Measurements from ENCODE around the gene HSD17B1. TPM values are rescaled to one million over a fixed set of nuclear protein-coding genes. Genes with fewer than 3 reads are reported as not detected.

The HSD17B1 gene
- total and polyA plus RNA-seq, 2 of the 13 experiments (the other 11 are each of a cell fraction or from before 2014, with no cell fraction given), result 0.54 to 0.93 TPM

DNA sequence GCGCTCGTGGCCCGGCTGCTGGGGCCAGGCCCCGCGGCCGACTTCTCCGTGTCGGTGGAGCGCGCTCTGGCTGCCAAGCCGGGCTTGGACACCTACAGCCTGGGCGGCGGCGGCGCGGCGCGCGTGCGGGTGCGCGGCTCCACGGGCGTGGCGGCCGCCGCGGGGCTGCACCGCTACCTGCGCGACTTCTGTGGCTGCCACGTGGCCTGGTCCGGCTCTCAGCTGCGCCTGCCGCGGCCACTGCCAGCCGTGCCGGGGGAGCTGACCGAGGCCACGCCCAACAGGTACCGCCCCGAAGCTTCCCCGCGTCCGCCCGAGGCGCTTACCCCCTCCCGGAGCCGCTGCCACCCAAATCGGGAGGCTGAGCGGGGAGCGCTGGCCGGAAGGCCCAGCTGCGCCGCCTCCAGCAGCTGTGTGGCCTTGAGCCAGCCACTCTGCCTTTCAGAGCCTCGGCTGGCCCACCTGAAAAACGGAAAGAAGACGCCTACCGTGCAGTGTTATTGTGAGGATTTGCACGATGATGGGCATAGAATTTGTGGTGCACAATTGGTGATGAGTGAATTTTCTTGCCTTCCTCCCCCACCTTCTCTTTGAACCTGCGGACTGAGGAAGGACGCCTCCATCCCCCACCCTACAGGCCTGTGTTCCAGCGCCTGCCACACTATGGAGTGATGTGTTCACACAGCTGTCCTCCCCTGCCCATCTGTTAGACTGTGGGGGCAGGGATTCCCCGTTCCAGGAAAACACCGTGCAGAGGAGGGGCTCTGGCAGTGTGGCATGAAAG is 16.2 kb upstream of the HSD17B1 start (continued):
- TF ChIP-seq, protein P1, sequence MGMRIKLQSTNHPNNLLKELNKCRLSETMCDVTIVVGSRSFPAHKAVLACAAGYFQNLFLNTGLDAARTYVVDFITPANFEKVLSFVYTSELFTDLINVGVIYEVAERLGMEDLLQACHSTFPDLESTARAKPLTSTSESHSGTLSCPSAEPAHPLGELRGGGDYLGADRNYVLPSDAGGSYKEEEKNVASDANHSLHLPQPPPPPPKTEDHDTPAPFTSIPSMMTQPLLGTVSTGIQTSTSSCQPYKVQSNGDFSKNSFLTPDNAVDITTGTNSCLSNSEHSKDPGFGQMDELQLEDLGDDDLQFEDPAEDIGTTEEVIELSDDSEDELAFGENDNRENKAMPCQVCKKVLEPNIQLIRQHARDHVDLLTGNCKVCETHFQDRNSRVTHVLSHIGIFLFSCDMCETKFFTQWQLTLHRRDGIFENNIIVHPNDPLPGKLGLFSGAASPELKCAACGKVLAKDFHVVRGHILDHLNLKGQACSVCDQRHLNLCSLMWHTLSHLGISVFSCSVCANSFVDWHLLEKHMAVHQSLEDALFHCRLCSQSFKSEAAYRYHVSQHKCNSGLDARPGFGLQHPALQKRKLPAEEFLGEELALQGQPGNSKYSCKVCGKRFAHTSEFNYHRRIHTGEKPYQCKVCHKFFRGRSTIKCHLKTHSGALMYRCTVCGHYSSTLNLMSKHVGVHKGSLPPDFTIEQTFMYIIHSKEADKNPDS (CRISPR knock-in tag; IDR thresholded peaks at IDR 0.05), result peak; percentile 10; the same call in 1 of the 2 replicates
- TF ChIP-seq POLR2AphosphoS5 (IDR thresholded peaks at IDR 0.05; ENCODE audit: low read depth, low read length) (peak; percentile 50; the same call in 1 of the 2 replicates), HMG20A (CRISPR knock-in tag; IDR thresholded peaks at IDR 0.05; ENCODE audit: borderline replicate concordance) (peak; percentile 51; the same call in 1 of the 2 replicates), BCL6 (CRISPR knock-in tag; IDR thresholded peaks at IDR 0.05) (peak; percentile 60; the same call in 1 of the 2 replicates), REL (CRISPR knock-in tag; conservative IDR thresholded peaks at IDR 0.05) (peak; percentile 69), GABPB1 (CRISPR knock-in tag; IDR thresholded peaks at IDR 0.05) (peak; percentile 90), ZNF572 (CRISPR knock-in tag; IDR thresholded peaks at IDR 0.05) (peak; percentile 62; the same call in 1 of the 2 replicates), MEIS2 (CRISPR knock-in tag; IDR thresholded peaks at IDR 0.05) (peak; percentile 55; the same call in 1 of the 2 replicates), ARID2 (CRISPR knock-in tag; IDR thresholded peaks at IDR 0.05; ENCODE audit: borderline replicate concordance) (peak; percentile 95), HOXD1 (CRISPR knock-in tag; IDR thresholded peaks at IDR 0.05) (peak; percentile 37; the same call in 1 of the 2 replicates)
- TF ChIP-seq, protein P2, sequence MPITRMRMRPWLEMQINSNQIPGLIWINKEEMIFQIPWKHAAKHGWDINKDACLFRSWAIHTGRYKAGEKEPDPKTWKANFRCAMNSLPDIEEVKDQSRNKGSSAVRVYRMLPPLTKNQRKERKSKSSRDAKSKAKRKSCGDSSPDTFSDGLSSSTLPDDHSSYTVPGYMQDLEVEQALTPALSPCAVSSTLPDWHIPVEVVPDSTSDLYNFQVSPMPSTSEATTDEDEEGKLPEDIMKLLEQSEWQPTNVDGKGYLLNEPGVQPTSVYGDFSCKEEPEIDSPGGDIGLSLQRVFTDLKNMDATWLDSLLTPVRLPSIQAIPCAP (CRISPR knock-in tag; IDR thresholded peaks at IDR 0.05; ENCODE audit: low read depth), result no peak; the same call in 1 of the 2 replicates
- TF ChIP-seq, protein P3, sequence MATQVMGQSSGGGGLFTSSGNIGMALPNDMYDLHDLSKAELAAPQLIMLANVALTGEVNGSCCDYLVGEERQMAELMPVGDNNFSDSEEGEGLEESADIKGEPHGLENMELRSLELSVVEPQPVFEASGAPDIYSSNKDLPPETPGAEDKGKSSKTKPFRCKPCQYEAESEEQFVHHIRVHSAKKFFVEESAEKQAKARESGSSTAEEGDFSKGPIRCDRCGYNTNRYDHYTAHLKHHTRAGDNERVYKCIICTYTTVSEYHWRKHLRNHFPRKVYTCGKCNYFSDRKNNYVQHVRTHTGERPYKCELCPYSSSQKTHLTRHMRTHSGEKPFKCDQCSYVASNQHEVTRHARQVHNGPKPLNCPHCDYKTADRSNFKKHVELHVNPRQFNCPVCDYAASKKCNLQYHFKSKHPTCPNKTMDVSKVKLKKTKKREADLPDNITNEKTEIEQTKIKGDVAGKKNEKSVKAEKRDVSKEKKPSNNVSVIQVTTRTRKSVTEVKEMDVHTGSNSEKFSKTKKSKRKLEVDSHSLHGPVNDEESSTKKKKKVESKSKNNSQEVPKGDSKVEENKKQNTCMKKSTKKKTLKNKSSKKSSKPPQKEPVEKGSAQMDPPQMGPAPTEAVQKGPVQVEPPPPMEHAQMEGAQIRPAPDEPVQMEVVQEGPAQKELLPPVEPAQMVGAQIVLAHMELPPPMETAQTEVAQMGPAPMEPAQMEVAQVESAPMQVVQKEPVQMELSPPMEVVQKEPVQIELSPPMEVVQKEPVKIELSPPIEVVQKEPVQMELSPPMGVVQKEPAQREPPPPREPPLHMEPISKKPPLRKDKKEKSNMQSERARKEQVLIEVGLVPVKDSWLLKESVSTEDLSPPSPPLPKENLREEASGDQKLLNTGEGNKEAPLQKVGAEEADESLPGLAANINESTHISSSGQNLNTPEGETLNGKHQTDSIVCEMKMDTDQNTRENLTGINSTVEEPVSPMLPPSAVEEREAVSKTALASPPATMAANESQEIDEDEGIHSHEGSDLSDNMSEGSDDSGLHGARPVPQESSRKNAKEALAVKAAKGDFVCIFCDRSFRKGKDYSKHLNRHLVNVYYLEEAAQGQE (IDR thresholded peaks at IDR 0.05; ENCODE audit: borderline replicate concordance in 1 of 2, low read depth in 1 of 2, low read length in 2 of 2), result peak in 1 of 2 experiments; percentile 48; a peak in 1 of 4 replicates
- TF ChIP-seq, protein P4, sequence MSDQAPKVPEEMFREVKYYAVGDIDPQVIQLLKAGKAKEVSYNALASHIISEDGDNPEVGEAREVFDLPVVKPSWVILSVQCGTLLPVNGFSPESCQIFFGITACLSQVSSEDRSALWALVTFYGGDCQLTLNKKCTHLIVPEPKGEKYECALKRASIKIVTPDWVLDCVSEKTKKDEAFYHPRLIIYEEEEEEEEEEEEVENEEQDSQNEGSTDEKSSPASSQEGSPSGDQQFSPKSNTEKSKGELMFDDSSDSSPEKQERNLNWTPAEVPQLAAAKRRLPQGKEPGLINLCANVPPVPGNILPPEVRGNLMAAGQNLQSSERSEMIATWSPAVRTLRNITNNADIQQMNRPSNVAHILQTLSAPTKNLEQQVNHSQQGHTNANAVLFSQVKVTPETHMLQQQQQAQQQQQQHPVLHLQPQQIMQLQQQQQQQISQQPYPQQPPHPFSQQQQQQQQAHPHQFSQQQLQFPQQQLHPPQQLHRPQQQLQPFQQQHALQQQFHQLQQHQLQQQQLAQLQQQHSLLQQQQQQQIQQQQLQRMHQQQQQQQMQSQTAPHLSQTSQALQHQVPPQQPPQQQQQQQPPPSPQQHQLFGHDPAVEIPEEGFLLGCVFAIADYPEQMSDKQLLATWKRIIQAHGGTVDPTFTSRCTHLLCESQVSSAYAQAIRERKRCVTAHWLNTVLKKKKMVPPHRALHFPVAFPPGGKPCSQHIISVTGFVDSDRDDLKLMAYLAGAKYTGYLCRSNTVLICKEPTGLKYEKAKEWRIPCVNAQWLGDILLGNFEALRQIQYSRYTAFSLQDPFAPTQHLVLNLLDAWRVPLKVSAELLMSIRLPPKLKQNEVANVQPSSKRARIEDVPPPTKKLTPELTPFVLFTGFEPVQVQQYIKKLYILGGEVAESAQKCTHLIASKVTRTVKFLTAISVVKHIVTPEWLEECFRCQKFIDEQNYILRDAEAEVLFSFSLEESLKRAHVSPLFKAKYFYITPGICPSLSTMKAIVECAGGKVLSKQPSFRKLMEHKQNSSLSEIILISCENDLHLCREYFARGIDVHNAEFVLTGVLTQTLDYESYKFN (CRISPR knock-in tag; conservative IDR thresholded peaks at IDR 0.05), result peak; percentile 77
- TF ChIP-seq, protein P5, sequence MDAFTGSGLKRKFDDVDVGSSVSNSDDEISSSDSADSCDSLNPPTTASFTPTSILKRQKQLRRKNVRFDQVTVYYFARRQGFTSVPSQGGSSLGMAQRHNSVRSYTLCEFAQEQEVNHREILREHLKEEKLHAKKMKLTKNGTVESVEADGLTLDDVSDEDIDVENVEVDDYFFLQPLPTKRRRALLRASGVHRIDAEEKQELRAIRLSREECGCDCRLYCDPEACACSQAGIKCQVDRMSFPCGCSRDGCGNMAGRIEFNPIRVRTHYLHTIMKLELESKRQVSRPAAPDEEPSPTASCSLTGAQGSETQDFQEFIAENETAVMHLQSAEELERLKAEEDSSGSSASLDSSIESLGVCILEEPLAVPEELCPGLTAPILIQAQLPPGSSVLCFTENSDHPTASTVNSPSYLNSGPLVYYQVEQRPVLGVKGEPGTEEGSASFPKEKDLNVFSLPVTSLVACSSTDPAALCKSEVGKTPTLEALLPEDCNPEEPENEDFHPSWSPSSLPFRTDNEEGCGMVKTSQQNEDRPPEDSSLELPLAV (CRISPR knock-in tag; conservative IDR thresholded peaks at IDR 0.05; ENCODE audit: low read depth), result 0 out of 2 replicates have a peak, but pooled peaks have one; percentile 2
